Kidney epithelial cell (primary cell): Measurements from ENCODE around the gene CD48. TPM values are rescaled to one million over a fixed set of nuclear protein-coding genes. Genes with fewer than 3 reads are reported as not detected.

Experiments
- DNase-seq: peaks from one replicate; pipeline ENCODE4 v3.0.0-alpha.2; 2010; ENCODE audit warnings: low read depth
- H3K27me3 ChIP-seq: 2 replicates; pipeline ENCODE4 v1.6.0; 2011; ENCODE audit warnings: low read length; ENCODE audit not compliant: control insufficient read depth, insufficient read depth
- H3K36me3 ChIP-seq: 2 replicates; pipeline ENCODE4 v1.5.1; 2011; ENCODE audit warnings: low read length; ENCODE audit not compliant: control insufficient read depth, insufficient read depth
- H3K4me3 ChIP-seq: 2 replicates; pipeline ENCODE4 v1.5.1; 2011; ENCODE audit warnings: low read depth, mild to moderate bottlenecking, control low read depth, low read length
- CTCF ChIP-seq: IDR thresholded peaks from 2 replicates; pipeline ENCODE4 v1.5.1; 2011; ENCODE audit warnings: mild to moderate bottlenecking, moderate library complexity, low read length, control low read depth, inconsistent platforms; ENCODE audit not compliant: insufficient read depth, poor library complexity, severe bottlenecking
- total RNA-seq: library from RNA; depleted of rRNA; stranded (reverse); fragments of >200 nt; gene quantifications from 2 replicates; pipeline ENCODE4 v1.2.3, GENCODE V29; 2015

CD48 gene
- total RNA-seq, 1 donor from 2014 or later: not detected

DNA sequence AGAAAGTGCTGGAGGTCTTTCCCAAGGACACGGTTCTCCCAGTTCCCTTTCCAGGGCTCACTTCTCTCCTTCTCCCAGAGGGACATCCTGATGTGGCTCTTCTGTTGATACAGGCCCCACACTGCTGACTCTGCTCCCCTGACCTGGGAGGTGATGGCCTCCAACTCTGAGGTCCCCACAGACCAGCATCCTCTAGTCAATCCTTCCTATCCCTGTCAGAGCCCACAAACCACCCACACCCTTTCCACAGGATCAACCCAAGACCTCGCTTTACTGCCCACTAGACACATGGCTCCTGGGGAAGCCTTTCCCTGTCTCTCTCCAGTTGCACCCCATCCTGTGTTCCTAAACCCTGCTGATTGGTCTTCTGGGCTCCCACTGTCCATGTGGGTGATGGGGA is 39.0 kb upstream of the CD48 start:
- Histone ChIP-seq H3K36me3 (no peaks in the 10 kb centered on the region), H3K27me3 (no peaks in the 10 kb centered on the region), H3K4me3 (no peak overlapping the region)
- DNase-seq: no peak
- TF ChIP-seq CTCF: no peak

DNA sequence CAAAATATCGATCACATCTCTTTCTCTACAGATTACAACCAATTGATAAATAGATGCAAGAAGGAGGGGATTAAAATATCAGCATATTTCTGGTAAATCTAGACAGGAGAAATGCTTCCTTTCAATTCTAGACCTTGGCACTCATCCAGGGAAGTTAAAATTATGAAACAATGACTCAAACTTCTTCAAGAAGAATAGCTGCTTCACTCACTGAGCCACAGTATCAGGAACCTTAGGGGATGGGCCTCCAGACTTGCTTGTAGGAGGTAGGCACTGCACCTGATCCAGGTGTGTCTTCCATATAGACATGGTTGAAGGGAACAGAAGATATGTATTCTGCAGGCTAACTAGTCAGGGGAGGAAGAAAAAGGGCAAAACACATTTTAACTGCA is 37.3 kb upstream of the CD48 start:
- H3K27me3 ChIP-seq: no peaks in the 10 kb centered on the region
- no peaks in the 10 kb centered on the region for H3K36me3 ChIP-seq
- TF ChIP-seq CTCF: no peak
- DNase-seq: no peak
- H3K4me3 ChIP-seq: no peak overlapping the region

- Histone ChIP-seq H3K27me3 (no peaks in the 10 kb centered on the region), H3K36me3 (no peaks in the 10 kb centered on the region), H3K4me3 (no peak overlapping the region)
- no peak for DNase-seq
- peak; percentile 10 for TF ChIP-seq CTCF
Measured at GRCh38 chr1:160748181-160748877, 36.7 kb upstream of the CD48 start.

- no peak overlapping the region for H3K4me3 ChIP-seq
- DNase-seq: no peak
- TF ChIP-seq CTCF: no peak
- no peaks in the 10 kb centered on the region for H3K36me3 ChIP-seq
- H3K27me3 ChIP-seq: no peaks in the 10 kb centered on the region
Measured at GRCh38 chr1:160747717-160748116, 36.1 kb upstream of the CD48 start.

GRCh38 chr1:160746836-160747500 is 35.3 kb upstream of the CD48 start:
- Histone ChIP-seq H3K27me3 (no peaks in the 10 kb centered on the region), H3K36me3 (no peaks in the 10 kb centered on the region), H3K4me3 (no peak overlapping the region)
- DNase-seq: no peak
- no peak for TF ChIP-seq CTCF

DNA sequence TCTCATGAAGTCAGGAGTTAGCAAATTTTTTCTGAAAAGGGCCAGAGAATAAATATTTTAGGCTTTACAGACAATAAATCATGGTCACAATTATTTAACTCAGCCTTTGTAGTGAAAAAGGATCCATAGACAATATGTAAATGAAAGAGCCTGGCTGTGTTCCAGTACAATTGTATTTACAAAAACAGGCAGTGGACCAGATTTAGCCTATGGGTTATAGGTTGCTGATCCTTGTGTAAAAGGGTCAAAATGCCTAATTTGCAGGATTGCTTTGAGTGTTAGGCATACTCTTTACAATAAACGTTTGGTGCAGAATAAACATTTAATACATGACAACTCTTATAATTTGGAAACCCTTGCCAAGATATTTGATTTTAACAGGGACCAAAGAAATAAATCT is 33.9 kb upstream of the CD48 start:
- no peaks in the 10 kb centered on the region for H3K27me3 ChIP-seq
- no peaks in the 10 kb centered on the region for H3K36me3 ChIP-seq
- no peak overlapping the region for H3K4me3 ChIP-seq
- TF ChIP-seq CTCF: no peak
- no peak for DNase-seq
